SH-SY5Y (cell line): ENCODE measurements around the gene MYRIP.

Source experiments
- GATA2 ChIP-seq: IDR thresholded peaks from 2 replicates; pipeline ENCODE4 v1.6.1; 2011; ENCODE audit warnings: mild to moderate bottlenecking, low read depth, low read length
- GATA3 ChIP-seq: IDR thresholded peaks from 2 replicates; pipeline ENCODE4 v1.6.1; 2011; ENCODE audit warnings: low read depth, mild to moderate bottlenecking, low read length, moderate library complexity

DNA sequence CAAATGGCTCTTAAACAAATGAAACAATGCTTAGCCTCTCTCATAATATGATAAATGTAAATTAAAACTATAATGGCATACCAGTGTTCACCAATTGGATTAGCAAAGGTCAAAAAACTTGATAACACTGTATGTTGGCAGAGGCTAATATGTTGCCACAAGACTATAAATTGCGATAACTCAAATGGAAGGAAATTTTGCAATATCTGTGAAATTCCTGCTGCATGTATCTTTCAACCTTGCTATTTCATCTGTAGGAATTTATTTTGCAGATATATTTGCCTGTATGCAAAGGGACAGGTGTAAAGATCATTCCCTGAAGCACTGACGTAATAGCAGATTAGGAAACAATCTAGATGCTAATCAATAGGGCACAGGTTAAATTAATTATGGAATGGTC lies 308.7 kb downstream of the MYRIP start:
- no peak for TF ChIP-seq GATA2
- TF ChIP-seq GATA3, result no peak
